ENCODE measurements around the gene PLIN4. TPM values are rescaled to one million over a fixed set of nuclear protein-coding genes. Genes with fewer than 3 reads are reported as not detected.

PLIN4 gene
- total and polyA plus RNA-seq, 9 of the 15 experiments (the other 6 are each of a cell fraction or from before 2014, with no cell fraction given), result 0.04 to 0.16 (median 0.07) TPM; not detected in 3

DNA sequence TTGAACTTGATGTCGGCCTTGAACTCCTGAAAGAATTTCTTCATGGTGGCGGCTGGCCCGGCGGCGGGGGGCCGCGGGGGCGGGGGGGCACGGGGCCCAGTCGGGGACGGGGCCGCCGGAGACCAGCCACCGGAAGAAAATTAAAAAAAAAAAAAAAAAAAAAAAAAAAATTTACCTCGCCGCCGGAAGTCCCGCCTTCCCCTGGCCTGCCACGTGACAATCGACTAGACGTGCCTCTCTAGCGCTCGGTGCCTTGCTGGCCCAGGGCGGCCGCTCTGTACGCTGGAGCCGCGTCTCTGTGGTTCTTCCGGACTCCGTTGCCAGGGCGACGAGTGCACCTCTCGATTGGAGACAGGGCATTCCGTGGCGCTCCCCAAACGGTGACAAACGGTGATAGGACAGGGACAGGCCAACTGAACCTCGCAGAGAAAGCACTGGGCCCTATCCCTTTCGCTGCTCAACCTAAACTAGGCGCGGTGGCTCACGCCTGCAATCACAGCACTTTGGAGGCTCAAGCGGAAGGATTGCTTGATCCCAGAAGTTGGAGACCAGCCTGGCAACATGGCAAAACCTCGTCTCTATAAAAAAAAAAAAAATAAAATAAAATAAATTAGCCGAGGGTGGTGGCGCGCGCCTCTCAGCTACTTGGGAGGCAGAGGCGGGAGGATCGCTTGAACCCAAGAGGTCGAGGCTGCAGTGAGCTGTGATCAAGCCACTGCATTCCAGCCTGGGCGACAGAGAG lies 60.5 kb downstream of the PLIN4 start, which contains the start of gene UBXN6 (continued):
- TF ChIP-seq HSF4 (CRISPR knock-in tag; IDR thresholded peaks at IDR 0.05; ENCODE audit: borderline replicate concordance) (no peak), MCM7 (IDR thresholded peaks at IDR 0.05) (no peak), PTTG1 (tag; IDR thresholded peaks at IDR 0.05; ENCODE audit: low read depth) (no peak), MYC (IDR thresholded peaks at IDR 0.05; ENCODE audit: low read depth, low read length) (peak; percentile 92), MYC (CRISPR knock-in tag; IDR thresholded peaks at IDR 0.05; ENCODE audit: borderline replicate concordance, low read depth) (no peak), NEUROD1 (IDR thresholded peaks at IDR 0.05; ENCODE audit: borderline replicate concordance, low read depth, low read length, partially characterized antibody) (peak; percentile 83), SNIP1 (IDR thresholded peaks at IDR 0.05; ENCODE audit: low read depth) (peak; percentile 98), FOXA1 (IDR thresholded peaks at IDR 0.05; ENCODE audit: borderline replicate concordance) (no peak)
- TF ChIP-seq, protein P1, sequence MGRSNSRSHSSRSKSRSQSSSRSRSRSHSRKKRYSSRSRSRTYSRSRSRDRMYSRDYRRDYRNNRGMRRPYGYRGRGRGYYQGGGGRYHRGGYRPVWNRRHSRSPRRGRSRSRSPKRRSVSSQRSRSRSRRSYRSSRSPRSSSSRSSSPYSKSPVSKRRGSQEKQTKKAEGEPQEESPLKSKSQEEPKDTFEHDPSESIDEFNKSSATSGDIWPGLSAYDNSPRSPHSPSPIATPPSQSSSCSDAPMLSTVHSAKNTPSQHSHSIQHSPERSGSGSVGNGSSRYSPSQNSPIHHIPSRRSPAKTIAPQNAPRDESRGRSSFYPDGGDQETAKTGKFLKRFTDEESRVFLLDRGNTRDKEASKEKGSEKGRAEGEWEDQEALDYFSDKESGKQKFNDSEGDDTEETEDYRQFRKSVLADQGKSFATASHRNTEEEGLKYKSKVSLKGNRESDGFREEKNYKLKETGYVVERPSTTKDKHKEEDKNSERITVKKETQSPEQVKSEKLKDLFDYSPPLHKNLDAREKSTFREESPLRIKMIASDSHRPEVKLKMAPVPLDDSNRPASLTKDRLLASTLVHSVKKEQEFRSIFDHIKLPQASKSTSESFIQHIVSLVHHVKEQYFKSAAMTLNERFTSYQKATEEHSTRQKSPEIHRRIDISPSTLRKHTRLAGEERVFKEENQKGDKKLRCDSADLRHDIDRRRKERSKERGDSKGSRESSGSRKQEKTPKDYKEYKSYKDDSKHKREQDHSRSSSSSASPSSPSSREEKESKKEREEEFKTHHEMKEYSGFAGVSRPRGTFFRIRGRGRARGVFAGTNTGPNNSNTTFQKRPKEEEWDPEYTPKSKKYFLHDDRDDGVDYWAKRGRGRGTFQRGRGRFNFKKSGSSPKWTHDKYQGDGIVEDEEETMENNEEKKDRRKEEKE (IDR thresholded peaks at IDR 0.05; ENCODE audit: borderline replicate concordance in 1 of 2, control insufficient read depth in 1 of 2, low read depth in 2 of 2, low read length in 1 of 2), result peak in 1 of 2 experiments; percentile 77; a peak in 1 of 4 replicates

Data from K562 (cell line).